ENCODE results near the gene EMID1.

- TF ChIP-seq CTCF (IDR thresholded peaks at IDR 0.05) (no peak), POLR2A (IDR thresholded peaks at IDR 0.05) (no peak)
These were observed 33.5 kb upstream of the EMID1 start for GRCh38 chr22:29172216-29172615.
